SK-N-SH (cell line): ENCODE results near the gene CIROP. TPM values are rescaled to one million over a fixed set of nuclear protein-coding genes. Genes with fewer than 3 reads are reported as not detected.

ENCODE experiments used
- CTCF ChIA-PET: fragments of 300-600, 350-600 bp; formaldehyde crosslinking; extraction: SDS; loops from one replicate; lab custom pipeline; 2021; lab: Yijun Ruan, JAX
- POLR2A ChIA-PET: fragments of 350-600 bp; sonication (Branson Sonifier 250); formaldehyde crosslinking; extraction: SDS; loops from one replicate; lab custom pipeline; 2020; ENCODE audit warnings: antibody characterized with exemption, inconsistent platforms; lab: Yijun Ruan, JAX
- DNase-seq: peaks from one replicate; pipeline ENCODE4 v3.0.0; 2012
- H2AFZ ChIP-seq: fragments of 200-600 bp; sonication (generic); 2 replicates; pipeline ENCODE4 v1.8.1; 2016; ENCODE audit warnings: antibody characterized with exemption, mild to moderate bottlenecking, low read depth
- H3F3A ChIP-seq: fragments of 200-600 bp; sonication (generic); replicated peaks from 2 replicates; pipeline ENCODE3; 2016; ENCODE audit warnings: antibody characterized with exemption, mild to moderate bottlenecking; ENCODE audit not compliant: insufficient read depth
- H3K27ac ChIP-seq, 2 experiments: fragments of 200-500 bp in 1 of 2; fragments of 200-600 bp in 1 of 2; sonication (Bioruptor generic) in 1 of 2; sonication (generic), shearing (Covaris generic) in 1 of 2; 2 replicates each; pipeline versions ENCODE4 v1.5.1 to v1.6.1; 2014 to 2016; ENCODE audit warnings: low read depth in 2 of 2, inconsistent platforms in 1 of 2, low read length in 1 of 2, mild to moderate bottlenecking in 1 of 2, mixed read lengths in 1 of 2
- H3K27me3 ChIP-seq: fragments of 200-600 bp; sonication (generic), shearing (Covaris generic); 2 replicates; pipeline ENCODE4 v1.6.1; 2016; ENCODE audit warnings: mixed run types; ENCODE audit not compliant: insufficient read depth
- H3K36me3 ChIP-seq, 2 experiments: fragments of 200-500 bp in 1 of 2; fragments of 200-600 bp in 1 of 2; sonication (Bioruptor generic) in 1 of 2; sonication (generic) in 1 of 2; replicated peaks in 1 of 2; 2 replicates each; pipeline versions ENCODE3 to v1.5.1; 2014 to 2016; ENCODE audit warnings: low read length in 1 of 2, mild to moderate bottlenecking in 1 of 2; ENCODE audit not compliant: insufficient read depth in 2 of 2, control insufficient read depth in 1 of 2
- H3K4me1 ChIP-seq, 2 experiments: fragments of 200-500 bp in 1 of 2; fragments of 200-600 bp in 1 of 2; sonication (Bioruptor generic) in 1 of 2; sonication (generic), shearing (Covaris generic) in 1 of 2; 2 replicates each; pipeline versions ENCODE4 v1.5.1 to v1.6.1; 2014 to 2016; ENCODE audit warnings: low read depth in 1 of 2, low read length in 1 of 2, mixed run types in 1 of 2; ENCODE audit not compliant: insufficient read depth in 2 of 2, control insufficient read depth in 1 of 2
- H3K4me2 ChIP-seq: fragments of 200-600 bp; sonication (generic), shearing (Covaris generic); 2 replicates; pipeline ENCODE4 v1.6.1; 2017; ENCODE audit warnings: mixed run types
- H3K4me3 ChIP-seq, 2 experiments: fragments of 200-500 bp in 1 of 2; fragments of 200-600 bp in 1 of 2; sonication (Bioruptor generic) in 1 of 2; sonication (generic), shearing (Covaris generic) in 1 of 2; 2 replicates each; pipeline versions ENCODE4 v1.5.1 to v1.8.1; 2014 to 2016; ENCODE audit warnings: low read depth in 2 of 2, inconsistent platforms in 1 of 2, low read length in 1 of 2, mild to moderate bottlenecking in 1 of 2, mixed read lengths in 1 of 2, moderate library complexity in 1 of 2
- H3K79me2 ChIP-seq: fragments of 200-600 bp; sonication (generic); 2 replicates; pipeline ENCODE4 v1.8.1; 2017; ENCODE audit warnings: mild to moderate bottlenecking; ENCODE audit not compliant: insufficient read depth
- H3K9ac ChIP-seq: fragments of 200-600 bp; sonication (generic); 2 replicates; pipeline ENCODE4 v1.6.1; 2017; ENCODE audit warnings: mixed run types
- H3K9me2 ChIP-seq: fragments of 200-600 bp; sonication (generic); 2 replicates; pipeline ENCODE4 v1.6.1; 2017; ENCODE audit warnings: mixed run types
- H3K9me3 ChIP-seq: fragments of 200-600 bp; sonication (generic); 2 replicates; pipeline ENCODE4 v1.6.1; 2017; ENCODE audit warnings: mixed run types, mild to moderate bottlenecking, moderate library complexity
- H4K20me1 ChIP-seq: fragments of 200-600 bp; sonication (generic); 2 replicates; pipeline ENCODE4 v1.6.1; 2017; ENCODE audit warnings: mild to moderate bottlenecking, mixed run types; ENCODE audit not compliant: insufficient read depth
- CHD2 ChIP-seq: fragments of 150-350 bp; IDR thresholded peaks from 2 replicates; pipeline ENCODE4 v1.6.1; 2018; ENCODE audit warnings: low read length; ENCODE audit not compliant: partially characterized antibody
- EP300 ChIP-seq, 2 experiments: IDR thresholded peaks; 2 replicates each; pipeline versions ENCODE4 v1.4.0 to v1.6.1; 2012; ENCODE audit warnings: borderline replicate concordance in 1 of 2, low read depth in 1 of 2, low read length in 1 of 2
- FOXJ3 ChIP-seq: sonication (generic); formaldehyde crosslinking; IDR thresholded peaks from 2 replicates; pipeline ENCODE4 v1.5.1; 2020; ENCODE audit warnings: mild to moderate bottlenecking, missing genetic modification reagents
- PBX3 ChIP-seq: IDR thresholded peaks from 2 replicates; pipeline ENCODE4; 2012
- RCOR1 ChIP-seq: fragments of 150-350 bp; IDR thresholded peaks from 2 replicates; pipeline ENCODE4 v1.6.1; 2017; ENCODE audit warnings: antibody characterized with exemption, low read length
- RFX5 ChIP-seq: IDR thresholded peaks from 2 replicates; pipeline ENCODE4 v1.6.1; 2012; ENCODE audit warnings: mild to moderate bottlenecking, improper control_type of control experiment, low read length
- TCF12 ChIP-seq: IDR thresholded peaks from 2 replicates; pipeline ENCODE4 v1.4.0; 2012
- TEAD4 ChIP-seq: IDR thresholded peaks from 2 replicates; pipeline ENCODE4 v1.4.0; 2012; ENCODE audit warnings: mild to moderate bottlenecking, borderline replicate concordance; ENCODE audit not compliant: insufficient read depth
- WGBS: methylation state at CpG from one replicate; pipeline ENCODE4 v1.1.6; 2017; ENCODE audit warnings: low lambda C conversion rate; 5-methylcytosine and 5-hydroxymethylcytosine counted together
- polyA plus RNA-seq, 3 experiments: library from polyadenylated mRNA; depleted of rRNA; stranded (reverse); fragments of >200 nt; gene quantifications; 2 replicates each; pipeline ENCODE4 v1.2.3, GENCODE V29; 2012
- TF ChIP-seq, protein P1 (sequence below): IDR thresholded peaks from 2 replicates; pipeline ENCODE4 v1.6.1; 2012; ENCODE audit warnings: mild to moderate bottlenecking, low read depth, low read length, moderate library complexity

CIROP gene
- polyA plus RNA-seq, 1 of the 3 experiments (the other 2 are of a cell fraction): not detected

GRCh38 chr14:23139874-23140273 is 35.1 kb upstream of the CIROP start (continued):
- TF ChIP-seq, protein P1, sequence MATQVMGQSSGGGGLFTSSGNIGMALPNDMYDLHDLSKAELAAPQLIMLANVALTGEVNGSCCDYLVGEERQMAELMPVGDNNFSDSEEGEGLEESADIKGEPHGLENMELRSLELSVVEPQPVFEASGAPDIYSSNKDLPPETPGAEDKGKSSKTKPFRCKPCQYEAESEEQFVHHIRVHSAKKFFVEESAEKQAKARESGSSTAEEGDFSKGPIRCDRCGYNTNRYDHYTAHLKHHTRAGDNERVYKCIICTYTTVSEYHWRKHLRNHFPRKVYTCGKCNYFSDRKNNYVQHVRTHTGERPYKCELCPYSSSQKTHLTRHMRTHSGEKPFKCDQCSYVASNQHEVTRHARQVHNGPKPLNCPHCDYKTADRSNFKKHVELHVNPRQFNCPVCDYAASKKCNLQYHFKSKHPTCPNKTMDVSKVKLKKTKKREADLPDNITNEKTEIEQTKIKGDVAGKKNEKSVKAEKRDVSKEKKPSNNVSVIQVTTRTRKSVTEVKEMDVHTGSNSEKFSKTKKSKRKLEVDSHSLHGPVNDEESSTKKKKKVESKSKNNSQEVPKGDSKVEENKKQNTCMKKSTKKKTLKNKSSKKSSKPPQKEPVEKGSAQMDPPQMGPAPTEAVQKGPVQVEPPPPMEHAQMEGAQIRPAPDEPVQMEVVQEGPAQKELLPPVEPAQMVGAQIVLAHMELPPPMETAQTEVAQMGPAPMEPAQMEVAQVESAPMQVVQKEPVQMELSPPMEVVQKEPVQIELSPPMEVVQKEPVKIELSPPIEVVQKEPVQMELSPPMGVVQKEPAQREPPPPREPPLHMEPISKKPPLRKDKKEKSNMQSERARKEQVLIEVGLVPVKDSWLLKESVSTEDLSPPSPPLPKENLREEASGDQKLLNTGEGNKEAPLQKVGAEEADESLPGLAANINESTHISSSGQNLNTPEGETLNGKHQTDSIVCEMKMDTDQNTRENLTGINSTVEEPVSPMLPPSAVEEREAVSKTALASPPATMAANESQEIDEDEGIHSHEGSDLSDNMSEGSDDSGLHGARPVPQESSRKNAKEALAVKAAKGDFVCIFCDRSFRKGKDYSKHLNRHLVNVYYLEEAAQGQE: no peak
- TF ChIP-seq RCOR1 (no peak), EP300 (IDR thresholded peaks at IDR 0.05; ENCODE audit: borderline replicate concordance in 1 of 2, low read depth in 1 of 2, low read length in 1 of 2) (no peak), RFX5 (no peak)
- TF ChIP-seq, all 33 proteins: peak for 0

- Histone ChIP-seq H3K27me3 (no peaks in the 10 kb centered on the region; the same call in 1 of the 2 replicates), H3K9ac (no peak overlapping the region), H4K20me1 (no peaks in the 10 kb centered on the region), H3F3A (no peaks in the 10 kb centered on the region), H3K4me3 (no peak overlapping the region), H3K36me3 (no peaks in the 10 kb centered on the region), H3K9me2 (no peaks in the 10 kb centered on the region), H3K27ac (no peak overlapping the region), H2AFZ (no peak overlapping the region), H3K4me1 (no peaks in the 10 kb centered on the region; a peak in 1 of 4 replicates), H3K4me2 (no peak overlapping the region), H3K79me2 (no peaks in the 10 kb centered on the region), H3K9me3 (no peaks in the 10 kb centered on the region)
- WGBS: 48% methylated on average over 6 of the region's 6 CpGs
- TF ChIP-seq CHD2 (no peak), FOXJ3 (no peak), TEAD4 (no peak), TCF12 (no peak), PBX3 (no peak), RCOR1 (no peak)
- TF ChIP-seq, protein P1: no peak
- CTCF ChIA-PET: interaction anchor here (1.0 to 2.2 kb wide), 3 partner anchors 16 to 40 kb away, joined by 3 to 11 read pairs (median 8); no protein-coding TSS in a partner anchor
- POLR2A ChIA-PET: no interaction called here
- DNase-seq: no peak
These were observed 33.2 kb upstream of the CIROP start for GRCh38 chr14:23137813-23138535.
